Astrocyte of the hippocampus (primary cell): ENCODE measurements around the gene KCNK18.

ENCODE experiments used
- DNase-seq: peaks from one replicate; pipeline ENCODE4 v3.0.0; 2011; ENCODE audit warnings: low read depth, low spot score

Gene KCNK18

DNA sequence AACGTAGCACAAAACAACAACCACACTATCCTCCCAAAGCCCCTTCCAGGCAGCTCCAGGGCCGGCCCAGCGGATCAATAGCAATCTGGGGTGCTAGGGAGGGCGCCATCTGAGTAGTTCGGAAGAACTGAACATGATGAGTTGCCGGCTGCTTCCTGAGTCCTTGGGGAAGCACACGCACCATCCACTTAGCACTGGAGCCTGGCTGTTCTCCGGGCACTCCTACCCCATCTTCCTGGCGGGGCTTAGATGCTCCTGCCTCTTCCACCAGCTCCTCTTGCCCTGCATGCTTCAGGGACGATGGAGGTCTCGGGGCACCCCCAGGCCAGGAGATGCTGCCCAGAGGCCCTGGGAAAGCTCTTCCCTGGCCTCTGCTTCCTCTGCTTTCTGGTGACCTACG, at the start of gene KCNK18:
TSS of gene KCNK18 (plus strand) at position 301 of the 400 bp plus-strand sequence. CDS start at position 301, 0 bp downstream.
- no peak for DNase-seq

- no peak for DNase-seq
Observed at GRCh38 chr10:117148284-117148683, 49.0 kb upstream of the KCNK18 start.

GRCh38 chr10:117152668-117153067, 44.6 kb upstream of the KCNK18 start:
- no peak for DNase-seq

DNA sequence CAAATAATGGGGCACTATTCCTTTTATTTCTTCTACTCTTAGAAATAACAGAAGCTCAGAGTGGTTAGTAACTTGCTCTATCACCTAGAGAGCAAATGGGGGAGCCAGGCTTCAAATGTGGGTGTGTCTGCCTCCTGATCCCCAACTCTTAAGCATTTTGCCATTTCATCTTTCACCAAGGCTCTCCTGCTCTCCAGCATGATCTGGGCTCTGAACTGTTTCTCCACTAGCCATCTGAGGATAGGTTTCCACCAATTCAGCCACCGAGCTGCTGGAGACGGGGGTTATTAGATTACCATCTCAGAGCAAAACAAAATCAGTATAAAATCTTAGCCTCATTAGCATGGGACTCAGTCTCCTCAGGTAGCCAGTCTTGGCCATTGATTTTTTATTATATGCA, 39.0 kb upstream of the KCNK18 start:
- DNase-seq = no peak

GRCh38 chr10:117159390-117159789, 37.9 kb upstream of the KCNK18 start:
- DNase-seq = no peak

DNA sequence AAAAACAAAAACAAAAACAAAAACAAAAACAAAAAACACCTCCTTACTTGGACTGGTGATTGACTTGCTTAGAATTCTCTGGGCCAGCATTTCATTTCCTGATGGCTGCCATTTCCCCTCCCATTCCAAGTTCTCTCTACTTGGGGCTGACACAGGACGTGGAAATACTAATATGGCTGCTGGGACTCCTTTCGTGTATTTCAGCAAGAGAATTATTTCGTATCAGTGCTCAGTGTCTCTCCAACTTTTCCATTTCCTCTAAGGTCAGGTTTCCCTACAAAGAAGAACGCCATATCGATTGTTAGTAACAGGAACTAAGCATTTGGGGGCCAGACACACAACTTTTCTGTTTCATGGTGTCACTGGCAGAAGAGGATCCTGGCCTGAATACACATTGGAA, 36.7 kb upstream of the KCNK18 start:
- no peak for DNase-seq

- DNase-seq = no peak
Observed at GRCh38 chr10:117161386-117162033, 35.8 kb upstream of the KCNK18 start.

GRCh38 chr10:117162093-117163060, 34.9 kb upstream of the KCNK18 start:
- DNase-seq = peak; percentile 37

DNA sequence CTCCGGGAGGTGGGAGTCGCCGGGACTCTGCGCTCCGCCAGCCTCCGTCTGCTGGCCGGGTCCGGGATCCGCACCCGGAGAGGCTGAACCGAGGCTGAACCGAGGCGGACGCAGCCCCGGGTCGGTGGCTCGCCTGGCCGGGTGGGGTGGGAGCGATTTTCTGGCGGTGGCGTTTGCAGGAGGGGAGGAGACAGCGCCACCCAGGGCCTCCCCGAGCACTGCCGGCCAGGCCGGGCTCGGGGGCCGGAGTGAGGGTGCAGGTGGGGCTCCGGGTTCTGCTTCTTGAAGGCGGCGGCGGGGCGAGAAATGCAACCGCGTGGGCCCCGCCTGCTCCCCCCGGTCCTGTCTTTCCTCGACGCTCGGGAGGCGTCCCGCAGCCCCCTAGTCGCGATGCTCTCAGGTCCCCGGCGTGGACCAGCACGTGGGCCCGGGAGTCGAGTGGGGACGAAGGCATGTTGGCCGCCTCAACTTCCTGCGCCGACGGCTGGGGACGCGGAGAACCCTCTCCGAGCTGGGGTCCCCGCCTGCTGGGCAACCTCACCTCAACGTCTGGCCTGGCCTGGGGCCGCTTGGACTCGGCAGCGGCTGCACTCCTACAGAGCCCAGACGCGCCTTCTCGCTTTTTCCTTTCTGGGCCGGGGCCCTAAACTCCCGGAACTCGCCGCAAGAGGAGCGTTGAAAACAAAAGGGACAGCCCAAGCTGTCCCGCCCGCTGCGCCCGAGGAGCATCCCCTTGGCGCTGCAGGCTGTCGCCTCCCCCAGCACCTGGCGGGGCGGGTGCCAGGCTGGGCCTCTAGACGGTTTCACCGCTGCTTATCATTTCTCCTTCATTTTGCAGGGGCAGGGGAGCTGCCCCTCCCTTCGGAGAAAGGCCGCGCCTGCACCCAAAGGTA, 34.0 kb upstream of the KCNK18 start:
- DNase-seq = peak; percentile 60

GRCh38 chr10:117163954-117164548, 33.2 kb upstream of the KCNK18 start:
- no peak for DNase-seq

DNA sequence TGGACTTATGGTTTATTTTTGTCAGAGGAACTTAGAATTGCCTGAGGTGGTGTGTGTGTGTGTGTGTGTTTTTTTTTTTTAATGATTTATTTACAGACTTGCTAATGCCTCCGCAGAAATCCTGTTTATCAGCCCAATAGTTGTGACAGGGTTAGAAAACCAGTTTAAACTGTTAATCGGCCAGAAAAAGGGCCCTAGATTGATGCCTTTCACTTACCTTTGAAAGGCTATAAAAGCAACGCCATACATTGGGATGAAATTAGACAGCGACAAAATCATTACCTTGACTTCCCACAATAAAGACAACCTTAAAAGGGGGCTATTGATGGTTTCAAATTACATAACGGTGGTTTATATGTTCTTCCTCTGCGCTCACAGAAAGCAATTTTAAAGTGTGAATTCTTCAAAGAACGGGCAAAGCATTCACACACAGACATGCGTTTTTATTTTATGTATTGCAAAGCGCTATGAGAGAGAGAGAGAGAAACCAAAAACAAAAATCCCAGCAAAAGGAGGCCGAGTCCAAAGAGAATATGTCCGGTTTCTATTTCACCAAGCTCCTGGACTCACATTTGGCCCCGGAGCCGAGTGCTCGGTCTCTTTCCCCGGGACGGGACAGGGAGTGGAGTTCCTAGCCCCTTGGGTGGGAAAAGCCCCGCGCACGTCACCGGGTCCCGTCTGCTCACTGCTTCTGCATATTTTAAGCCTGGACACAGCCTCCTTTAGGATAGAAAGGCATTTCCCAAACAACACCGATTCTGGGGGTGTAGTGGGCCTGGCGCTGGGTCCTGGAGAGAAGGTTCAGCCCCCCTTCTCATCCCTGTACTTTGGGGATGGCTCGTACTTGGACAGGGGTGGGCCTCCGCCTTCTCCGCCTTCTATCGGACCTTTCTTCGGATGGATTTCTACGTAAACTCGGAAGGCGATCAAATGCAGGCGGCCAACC, 32.4 kb upstream of the KCNK18 start:
- DNase-seq = peak; percentile 30

DNA sequence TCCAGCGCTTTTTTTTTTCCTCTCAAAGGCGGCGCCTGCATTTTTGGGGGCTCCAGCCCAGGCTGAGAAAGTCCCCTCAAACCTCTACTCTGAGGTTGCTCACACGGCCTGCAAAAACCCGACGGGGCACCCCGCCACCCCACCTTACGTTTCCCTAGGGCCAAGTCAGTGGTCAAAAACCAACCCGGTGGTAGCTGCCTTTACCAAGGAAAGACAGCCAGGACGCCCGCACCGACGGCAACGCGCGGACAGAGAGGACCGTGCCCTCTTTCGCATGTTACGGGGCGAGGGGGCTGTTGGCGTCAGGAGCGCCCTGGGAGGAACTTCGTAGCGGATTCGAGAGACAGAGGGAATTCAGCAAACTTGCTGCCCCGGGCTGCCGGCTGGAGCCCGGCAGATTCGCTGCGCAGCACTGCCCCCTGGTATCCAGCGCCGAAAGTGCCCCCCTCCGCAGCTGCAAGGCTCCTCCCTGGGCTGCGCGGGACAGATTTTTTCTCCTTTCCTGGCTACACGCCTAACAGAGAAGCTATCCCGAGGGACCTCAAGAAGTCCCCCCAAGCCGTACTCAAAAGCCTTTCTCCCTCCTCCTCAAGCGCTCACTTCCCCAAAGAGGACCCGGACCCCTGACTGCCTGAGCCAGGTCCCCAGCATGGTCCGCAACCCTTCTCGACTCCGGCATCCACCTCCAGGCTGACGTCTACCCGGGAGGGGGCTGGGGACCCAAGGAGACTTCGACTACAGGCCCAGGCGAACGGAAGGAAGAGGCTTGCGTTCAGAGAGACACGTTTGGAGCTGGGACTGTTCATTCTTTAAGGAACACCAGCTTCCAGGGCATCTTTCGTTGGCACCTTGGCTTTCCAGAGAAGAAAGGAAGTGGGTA, 31.5 kb upstream of the KCNK18 start:
- peak; percentile 87 for DNase-seq

DNA sequence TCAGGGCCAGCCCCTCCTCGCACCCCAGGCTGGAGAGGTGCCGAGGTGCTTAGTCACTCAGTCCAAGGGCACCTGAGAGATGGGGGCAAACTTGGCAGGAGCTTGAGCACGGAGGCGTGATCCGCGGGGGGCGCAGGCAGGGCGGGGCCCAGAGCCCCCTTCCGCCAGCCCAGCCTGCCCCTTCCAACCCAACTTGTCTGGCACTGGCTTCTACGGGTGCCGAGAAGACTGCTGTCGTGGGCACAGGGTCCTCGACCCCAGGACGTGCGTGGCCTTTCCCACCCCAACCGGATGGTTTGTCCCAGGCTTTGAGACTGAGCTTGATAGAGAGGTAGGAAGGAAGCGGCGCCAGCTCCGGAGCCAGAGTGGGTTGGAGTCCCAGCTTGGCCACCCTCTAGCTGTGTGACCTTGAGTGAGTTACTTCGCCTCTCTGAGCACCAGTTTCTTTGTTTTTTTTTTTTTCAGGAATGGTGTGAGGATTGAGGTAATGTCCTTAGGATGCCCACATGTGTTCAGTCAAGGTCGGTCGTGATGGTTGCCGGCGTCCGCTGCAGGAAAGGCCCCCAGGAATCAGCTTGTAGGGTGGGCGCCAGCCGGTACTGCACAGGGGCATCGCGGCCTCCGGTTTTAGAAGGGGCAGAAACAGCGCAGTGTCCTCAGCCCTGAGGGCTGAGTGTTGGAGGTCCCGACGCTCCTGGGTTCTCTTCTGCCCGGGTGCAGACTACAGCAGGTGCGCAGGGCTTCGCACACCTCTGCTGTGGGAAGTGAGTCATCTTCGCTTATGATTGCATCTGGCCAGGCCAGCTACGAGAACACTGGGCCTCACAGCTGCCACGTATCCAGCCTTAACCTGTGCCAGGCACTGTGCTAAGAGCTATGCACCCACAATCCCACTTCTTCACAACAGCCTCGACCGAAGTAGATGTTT, 30.6 kb upstream of the KCNK18 start:
- no peak for DNase-seq

DNA sequence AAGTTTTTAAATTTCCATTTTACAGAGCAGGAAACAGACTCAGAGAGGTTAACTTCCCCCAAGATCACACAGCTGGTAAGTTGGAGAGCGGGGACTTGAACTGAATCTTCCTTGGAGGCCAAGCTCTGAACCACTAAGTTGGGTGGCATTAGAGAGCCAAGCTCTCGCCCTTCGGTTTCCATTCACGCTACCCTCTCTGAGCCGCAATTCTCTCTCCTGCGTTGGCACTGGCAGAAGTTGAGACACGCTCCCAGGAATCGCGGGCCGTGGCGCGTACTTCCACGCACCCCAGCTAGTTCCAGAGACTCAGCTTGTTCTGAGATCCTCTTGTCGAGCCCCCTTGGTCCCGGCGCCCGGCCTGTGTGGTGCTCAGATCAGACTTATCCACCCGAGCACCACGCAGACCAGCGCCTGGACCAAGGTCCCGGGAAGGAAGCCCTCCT, 29.9 kb upstream of the KCNK18 start:
- no peak for DNase-seq

- peak; percentile 75 for DNase-seq
Observed at GRCh38 chr10:117167789-117168674, 29.3 kb upstream of the KCNK18 start.

DNA sequence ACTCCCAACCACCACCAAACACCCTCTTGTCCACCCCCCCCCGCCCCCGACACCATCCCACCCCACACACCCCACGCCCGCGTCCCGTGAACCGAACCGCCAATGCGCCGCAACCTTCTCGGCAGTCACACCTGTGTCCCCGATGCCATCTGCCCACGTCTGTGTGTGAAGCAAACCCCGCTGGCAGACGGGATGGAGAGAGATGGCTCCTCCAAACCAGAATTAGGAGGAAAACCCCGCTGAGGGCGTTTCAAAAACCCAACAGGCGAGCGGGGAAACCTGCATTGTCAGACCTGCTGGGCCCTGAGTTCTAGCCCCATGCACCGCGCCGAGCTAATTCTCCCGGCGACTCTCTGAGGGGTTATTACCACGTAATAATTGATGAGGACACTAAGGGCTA, 28.6 kb upstream of the KCNK18 start:
- DNase-seq = no peak

DNA sequence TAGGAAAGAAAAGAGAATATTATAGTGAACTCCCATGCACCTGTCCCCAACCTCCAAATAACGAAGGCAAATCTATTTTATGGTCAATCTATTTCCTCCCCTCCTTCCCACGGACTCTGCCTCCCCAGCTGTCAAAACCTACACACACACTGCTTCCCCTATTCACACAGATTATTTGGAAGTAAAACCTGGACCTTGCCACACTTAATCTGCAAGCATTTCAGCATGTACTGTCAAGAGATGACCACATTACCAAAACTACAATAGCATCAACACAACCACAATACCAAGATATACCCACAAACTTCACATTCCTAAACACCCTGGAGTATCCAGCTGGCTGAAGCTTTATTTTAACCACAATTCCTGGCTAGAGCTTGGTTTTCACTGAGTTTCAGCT, 27.8 kb upstream of the KCNK18 start:
- peak; percentile 79 for DNase-seq
